NCI-H748 (cell line): ENCODE data around the gene LCA5L.
"Not testable (repeated sequence)": the region's sequence is repeated elsewhere in the genome, so short reads cannot be mapped to it uniquely, and the experiment has no call there.

Source experiments
- DNase-seq: peaks from one replicate; lab custom pipeline; 2025; ENCODE audit not compliant: unreplicated experiment; lab: John Stamatoyannopoulos, UW

Gene LCA5L

GRCh38 chr21:39388038-39388810, 57.4 kb downstream of the LCA5L start:
- peak; percentile 77 for DNase-seq

DNA sequence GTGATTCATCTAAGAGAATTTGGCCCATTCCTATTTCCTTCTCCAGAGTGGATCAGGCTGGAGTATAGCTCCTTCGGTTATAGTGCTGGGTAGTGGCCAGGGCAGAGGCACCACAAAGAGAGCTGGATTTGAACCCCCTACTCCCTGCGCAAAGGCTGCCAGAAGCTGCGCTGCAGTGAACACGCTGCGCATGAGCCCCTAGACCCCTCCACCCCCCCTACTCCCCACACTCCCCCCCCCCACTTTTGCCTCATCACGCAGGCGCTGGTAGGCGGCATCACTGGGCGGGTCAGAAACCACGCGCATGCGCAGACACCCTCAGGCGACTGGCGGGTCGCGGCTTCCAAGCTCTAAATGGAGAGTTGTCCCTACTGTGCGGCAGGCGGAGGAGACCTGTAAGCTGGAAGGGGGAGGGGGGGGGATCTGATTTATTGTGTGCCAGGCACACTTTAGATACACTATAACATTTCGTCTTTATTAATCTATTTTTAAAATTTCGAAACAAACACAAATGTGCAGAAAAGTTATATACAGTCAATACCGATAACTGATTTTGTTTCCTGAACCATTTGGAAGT, 58.0 kb downstream of the LCA5L start:
- DNase-seq, result peak; percentile 90

GRCh38 chr21:39386899-39387298, 58.7 kb downstream of the LCA5L start:
- no peak for DNase-seq

DNA sequence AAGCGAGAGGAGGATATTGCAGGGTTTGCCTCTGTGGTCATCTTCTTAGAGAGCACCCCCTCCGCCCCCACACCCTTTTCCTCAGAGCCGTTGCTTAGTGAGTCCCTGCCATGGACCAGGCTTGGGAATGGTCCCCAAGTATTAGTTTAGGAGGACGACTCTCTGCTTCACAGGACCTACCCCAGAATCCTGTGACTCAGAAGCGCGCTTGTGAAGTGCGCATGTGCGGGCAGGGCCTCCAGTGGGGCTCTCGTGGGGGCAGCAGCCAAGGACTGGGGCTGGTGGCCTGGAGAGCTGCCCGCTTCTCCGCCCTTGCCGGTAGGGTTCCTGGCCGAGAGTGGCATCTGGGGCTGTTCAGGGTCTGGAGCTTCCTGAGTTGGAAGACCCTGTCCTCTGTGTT, 59.4 kb downstream of the LCA5L start:
- DNase-seq, result no peak

GRCh38 chr21:39385299-39386145, 60.1 kb downstream of the LCA5L start:
- no peak for DNase-seq

DNA sequence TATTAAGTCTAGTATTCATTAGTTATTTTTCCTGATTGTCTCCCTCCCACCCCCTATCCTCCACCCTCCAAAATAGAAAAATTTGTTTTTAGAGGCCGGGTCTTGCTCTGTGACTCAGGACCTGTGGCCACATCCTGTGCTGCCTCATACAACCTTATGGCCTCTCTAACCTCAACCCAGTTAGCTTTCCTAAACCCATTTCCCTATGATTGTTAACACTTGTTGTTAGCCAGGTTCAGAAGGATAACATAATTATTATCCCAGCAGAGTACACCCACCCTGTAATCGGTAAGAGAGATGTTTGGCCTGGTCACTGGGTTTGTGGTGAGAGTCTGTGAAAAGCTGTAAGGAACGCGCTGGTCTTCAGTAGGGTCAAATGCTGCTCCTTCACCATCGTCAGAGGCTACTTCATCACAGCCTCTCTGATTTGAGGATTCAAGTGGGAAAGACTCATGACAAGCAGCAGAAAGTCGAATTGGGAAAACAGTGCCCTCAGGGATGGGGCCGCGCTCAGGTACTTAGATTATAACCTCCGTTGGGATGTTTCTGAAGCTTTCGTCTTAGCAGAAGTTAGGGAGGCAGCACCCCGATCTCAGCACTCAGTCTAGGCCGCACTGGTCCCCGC, 60.8 kb downstream of the LCA5L start:
- no peak for DNase-seq

DNA sequence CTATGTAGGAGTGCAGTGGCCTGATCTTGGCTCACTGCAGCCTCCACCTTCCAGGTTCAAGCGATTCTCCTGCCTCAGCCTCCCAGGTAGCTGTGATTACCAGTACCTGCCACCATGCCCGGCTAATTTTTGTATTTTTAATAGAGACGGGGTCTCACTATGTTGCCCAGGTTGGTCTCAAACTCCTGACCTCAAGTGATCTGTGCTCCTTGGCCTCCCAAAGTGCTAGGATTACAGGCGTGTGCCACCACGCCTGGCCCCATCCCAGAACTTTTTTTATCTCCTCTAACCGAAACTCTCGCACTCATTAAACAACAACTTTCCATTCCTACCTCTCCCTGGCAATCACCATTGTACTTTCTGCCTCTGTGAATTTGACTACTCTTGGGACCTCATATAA, 63.5 kb downstream of the LCA5L start:
- DNase-seq, result not testable (repeated sequence)

- DNase-seq, result peak; percentile 57
Observed at GRCh38 chr21:39381009-39381408, 64.6 kb downstream of the LCA5L start.

DNA sequence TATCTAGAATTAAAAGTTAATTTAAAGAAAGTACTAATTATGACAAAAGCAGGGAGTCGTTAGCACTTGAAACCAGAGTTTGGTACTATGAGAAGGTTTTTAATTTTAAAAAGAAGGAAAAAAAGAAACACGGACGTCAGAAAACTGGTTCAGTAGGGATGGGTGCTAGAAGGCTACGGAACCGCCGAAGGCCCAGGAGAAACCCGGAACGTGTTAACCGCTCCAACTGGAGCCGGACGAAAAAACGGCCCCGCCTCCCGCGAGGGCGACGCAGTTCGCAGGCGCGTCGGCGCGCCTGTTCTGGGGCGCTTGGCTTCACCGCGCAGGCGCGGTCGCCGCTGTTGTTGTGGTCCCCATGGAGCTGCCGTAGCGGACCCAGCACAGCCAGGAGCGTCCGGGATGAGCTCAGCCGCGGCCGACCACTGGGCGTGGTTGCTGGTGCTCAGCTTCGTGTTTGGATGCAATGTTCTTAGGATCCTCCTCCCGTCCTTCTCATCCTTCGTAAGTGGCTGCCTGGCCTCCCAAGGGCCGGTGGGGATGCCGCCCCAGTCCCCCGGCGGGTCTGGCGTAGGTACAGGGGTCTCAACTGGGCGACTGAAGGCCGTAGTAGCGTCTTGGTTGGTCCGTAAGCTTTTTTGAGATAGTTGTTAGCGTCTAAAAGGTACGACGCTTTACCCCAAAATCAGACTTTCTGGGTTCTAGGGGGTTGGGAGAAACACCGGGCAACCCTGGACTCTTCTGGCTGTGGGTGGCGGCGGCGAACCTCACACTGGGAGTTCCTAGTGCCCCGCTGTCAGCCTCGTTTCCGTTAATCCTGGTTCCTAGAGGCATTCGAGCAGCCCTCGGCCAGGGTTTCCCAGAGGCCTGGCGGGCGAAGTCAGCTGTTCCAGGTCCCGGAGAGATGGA, 65.3 kb downstream of the LCA5L start:
- peak; percentile 93 for DNase-seq

DNA sequence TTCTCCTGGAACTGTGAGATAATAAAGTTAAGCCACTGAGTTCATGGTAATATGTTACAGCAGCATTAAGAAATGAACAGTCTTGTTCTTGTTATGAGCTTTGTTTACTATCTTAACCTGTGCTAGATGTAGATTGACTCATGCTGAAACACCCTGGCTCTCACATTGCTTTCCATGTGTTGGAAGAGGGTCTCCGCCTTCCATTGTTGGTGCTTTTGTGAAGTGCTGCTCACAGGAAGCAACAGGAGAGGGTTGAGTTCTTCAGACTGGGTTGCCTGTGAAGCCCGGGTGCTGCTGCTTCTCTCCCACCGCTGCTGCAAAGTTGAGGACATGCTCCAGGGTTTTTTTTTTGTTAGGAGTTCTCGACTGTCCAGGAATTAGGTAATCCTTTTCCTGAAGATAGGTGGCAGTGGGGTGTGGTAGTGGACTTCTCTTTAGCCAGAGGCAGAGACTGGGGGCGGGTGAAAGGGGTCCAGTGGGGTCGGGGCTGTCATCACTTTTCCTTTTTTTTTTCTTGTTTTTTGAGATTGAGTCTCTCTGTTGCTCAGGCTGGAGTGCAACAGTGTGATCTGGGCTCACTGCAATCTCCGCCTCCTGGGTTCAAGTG, 68.0 kb downstream of the LCA5L start:
- peak; percentile 29 for DNase-seq

- no peak for DNase-seq
Observed at GRCh38 chr21:39375446-39375845, 70.1 kb downstream of the LCA5L start.

DNA sequence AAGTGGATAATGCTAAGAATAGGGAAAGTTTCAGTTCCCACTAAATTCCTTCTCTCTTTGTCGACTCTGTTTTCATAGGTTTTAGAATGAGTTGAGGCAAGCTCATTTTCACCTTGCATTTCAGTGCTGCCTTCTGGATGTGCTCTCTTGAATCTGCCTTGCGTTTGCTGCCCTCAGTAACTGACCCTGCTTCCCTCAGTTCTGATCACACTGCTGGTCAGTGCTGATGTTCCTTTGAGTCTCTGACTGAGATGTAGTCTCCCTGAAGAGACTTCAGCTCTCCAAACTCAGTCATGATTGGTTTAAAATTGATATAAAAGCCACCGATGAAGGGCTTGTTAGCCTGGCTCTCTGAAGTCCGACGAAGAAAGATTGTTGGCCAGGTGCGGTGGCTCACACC, 71.5 kb downstream of the LCA5L start:
- no peak for DNase-seq

- peak; percentile 32 for DNase-seq
Observed at GRCh38 chr21:39373634-39374033, 71.9 kb downstream of the LCA5L start.

DNA sequence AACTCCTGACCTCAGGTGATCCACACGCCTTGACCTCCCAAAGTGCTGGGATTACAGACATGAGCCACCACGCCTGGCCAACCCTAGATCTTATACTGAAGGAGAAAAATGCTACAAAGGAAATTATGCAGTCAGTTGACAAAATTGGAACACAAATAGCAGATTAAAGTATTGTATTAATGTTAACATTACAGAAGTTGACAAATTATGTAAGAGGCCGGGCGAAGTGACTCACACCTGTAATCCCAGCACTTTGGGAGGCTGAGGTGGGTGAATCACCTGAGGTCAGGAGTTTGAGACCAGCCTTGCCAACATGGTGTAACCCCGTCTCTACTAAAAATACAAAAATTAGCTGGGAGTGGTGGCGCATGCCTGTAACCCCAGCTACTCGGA, 75.7 kb downstream of the LCA5L start:
- not testable (repeated sequence) for DNase-seq

DNA sequence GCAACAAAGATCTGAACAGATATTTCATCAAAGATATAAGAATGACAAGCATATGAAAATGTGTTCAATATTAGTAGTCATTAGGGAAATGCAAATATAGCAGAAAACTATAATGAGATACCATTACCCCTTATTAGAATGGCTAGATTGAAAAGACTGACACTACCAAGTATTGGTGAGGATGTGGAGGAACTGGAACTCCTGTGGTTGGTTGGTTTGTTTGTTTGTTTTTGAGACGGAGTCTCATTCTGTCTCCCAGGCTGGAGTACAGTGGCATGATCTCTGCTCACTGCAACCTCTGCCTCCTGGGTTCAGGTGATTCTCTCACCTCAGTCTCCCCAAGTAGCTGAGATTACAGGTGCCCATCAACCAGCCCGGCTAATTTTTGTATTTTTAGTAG, 77.8 kb downstream of the LCA5L start:
- DNase-seq, result no peak

DNA sequence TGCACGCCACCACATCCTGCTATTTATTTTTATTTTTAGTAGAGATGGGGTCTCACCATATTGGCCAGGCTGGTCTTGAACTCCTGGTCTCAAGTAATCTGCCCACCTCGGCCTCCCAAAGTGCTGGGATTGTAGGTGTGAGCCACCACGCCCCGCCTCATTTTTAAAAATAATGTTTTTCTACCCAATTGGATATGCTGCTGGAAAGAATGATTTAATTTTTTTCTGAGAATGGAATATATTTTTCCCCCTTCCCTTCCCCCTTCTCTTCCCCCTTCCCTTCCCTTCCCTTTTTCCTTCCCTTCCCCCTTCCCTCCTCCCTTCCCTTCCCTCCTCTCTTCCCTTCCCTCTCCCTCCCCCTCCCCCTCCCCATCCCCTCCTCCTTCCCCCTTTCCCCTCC, 79.0 kb downstream of the LCA5L start:
- DNase-seq, result no peak

- DNase-seq, result no peak
Observed at GRCh38 chr21:39364949-39365348, 80.6 kb downstream of the LCA5L start.

- DNase-seq, result no peak
Observed at GRCh38 chr21:39363607-39364555, 81.7 kb downstream of the LCA5L start.

- DNase-seq, result no peak
Observed at GRCh38 chr21:39362733-39363132, 82.8 kb downstream of the LCA5L start.
